Loucy (cell line): ENCODE results near the gene RNF38.

Experiments used
- EZH2phosphoT487 ChIP-seq: fragments of 200-600 bp; IDR thresholded peaks from 2 replicates; pipeline ENCODE4 v1.6.1; 2018; ENCODE audit warnings: antibody characterized with exemption, mild to moderate bottlenecking, moderate library complexity, borderline replicate concordance
- TF ChIP-seq, protein P1 (sequence below): fragments of 200-600 bp; sonication (generic); conservative IDR thresholded peaks from 2 replicates; pipeline ENCODE4 v1.5.1; 2014; ENCODE audit warnings: mild to moderate bottlenecking, antibody characterized with exemption, low read length

DNA sequence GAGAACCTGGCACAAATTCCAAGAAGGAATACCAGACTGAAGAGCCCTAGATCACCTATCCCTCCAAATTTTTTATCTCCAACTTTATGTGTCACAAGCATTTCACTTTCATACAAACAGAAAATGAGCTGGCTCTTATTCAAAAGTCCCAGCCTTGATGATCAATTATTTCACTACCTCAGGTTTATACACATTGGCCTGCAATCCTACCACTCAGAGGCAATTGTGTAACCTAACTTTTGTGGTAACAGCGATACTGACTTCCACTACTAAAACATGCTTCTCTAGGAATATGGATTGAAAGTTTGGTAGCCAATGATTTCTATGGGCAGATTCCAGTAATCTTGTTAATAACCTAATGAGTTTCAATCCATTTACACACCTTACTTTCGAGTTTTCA lies 10.5 kb downstream of the RNF38 start:
- TF ChIP-seq, protein P1, sequence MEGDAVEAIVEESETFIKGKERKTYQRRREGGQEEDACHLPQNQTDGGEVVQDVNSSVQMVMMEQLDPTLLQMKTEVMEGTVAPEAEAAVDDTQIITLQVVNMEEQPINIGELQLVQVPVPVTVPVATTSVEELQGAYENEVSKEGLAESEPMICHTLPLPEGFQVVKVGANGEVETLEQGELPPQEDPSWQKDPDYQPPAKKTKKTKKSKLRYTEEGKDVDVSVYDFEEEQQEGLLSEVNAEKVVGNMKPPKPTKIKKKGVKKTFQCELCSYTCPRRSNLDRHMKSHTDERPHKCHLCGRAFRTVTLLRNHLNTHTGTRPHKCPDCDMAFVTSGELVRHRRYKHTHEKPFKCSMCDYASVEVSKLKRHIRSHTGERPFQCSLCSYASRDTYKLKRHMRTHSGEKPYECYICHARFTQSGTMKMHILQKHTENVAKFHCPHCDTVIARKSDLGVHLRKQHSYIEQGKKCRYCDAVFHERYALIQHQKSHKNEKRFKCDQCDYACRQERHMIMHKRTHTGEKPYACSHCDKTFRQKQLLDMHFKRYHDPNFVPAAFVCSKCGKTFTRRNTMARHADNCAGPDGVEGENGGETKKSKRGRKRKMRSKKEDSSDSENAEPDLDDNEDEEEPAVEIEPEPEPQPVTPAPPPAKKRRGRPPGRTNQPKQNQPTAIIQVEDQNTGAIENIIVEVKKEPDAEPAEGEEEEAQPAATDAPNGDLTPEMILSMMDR = no peak
- TF ChIP-seq EZH2phosphoT487 = no peak
